Fibroblast of the conjunctiva (primary cell): ENCODE results near the gene SCAI.
"Not testable (repeated sequence)": the region's sequence is repeated elsewhere in the genome, so short reads cannot be mapped to it uniquely, and the experiment has no call there.

Experiments
- DNase-seq: peaks from one replicate; pipeline ENCODE4 v3.0.0-alpha.2; 2010; ENCODE audit warnings: low read depth

Gene SCAI

GRCh38 chr9:125106285-125106893, 36.9 kb downstream of the SCAI start:
- DNase-seq, result peak; percentile 14

GRCh38 chr9:125103770-125104460, 39.4 kb downstream of the SCAI start:
- no peak for DNase-seq

GRCh38 chr9:125103021-125103420, 40.3 kb downstream of the SCAI start:
- no peak for DNase-seq

DNA sequence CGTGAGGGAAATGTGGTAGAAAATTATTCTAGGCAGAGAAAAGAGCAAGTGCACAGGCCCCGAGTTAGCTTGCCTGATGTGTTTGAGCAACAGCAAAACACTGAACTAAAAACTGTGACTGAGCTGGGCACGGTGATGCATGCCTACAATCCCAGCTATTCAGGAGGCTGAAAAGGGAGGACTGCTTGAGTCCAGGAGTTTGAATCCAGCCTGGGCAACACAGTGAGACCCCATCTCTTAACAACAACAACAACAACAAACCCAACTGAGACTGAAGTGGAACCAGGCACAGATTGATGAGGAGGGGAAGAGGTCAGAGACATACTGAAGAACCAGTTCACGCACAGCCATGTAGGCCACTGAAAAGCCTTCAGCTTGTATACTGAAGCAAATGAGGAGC, 42.5 kb downstream of the SCAI start:
- DNase-seq, result no peak

DNA sequence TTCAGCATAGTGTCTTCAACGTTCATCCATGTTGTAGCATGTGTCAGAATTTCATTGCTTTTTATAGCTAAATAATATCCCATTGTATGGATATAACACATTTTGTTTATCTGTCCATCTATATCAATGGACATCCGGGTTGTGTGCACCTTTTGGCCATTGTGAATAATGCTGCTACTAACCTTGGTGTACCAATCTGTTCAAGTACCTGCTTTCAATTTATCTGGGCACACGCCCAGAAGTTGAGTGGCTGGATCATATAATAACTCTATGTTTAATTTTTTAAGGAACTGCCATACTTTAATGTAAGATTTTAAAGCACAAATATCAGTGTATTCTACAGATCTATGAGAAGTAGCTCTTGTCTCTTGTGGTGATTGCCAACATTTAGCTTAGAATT, 43.5 kb downstream of the SCAI start:
- no peak for DNase-seq

GRCh38 chr9:125095821-125096443, 47.4 kb downstream of the SCAI start:
- no peak for DNase-seq

DNA sequence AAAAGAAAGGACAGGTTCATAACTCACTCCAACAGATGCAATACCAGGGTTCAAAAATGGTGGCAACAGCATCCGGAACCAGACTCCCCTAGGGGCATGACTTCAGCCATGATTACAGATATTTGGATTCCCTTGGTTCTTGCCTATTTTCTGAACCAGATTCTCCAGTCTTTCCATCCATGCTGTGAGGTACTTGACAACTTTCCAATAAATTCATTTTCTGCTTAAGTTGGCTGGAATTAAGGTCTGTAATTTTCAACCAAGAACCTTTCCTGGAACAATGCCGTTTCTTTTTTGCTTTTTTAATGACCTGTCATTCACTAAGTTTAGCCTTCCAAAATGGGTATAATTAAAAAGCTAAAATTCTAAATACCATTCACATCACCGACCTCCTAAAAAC, 52.2 kb downstream of the SCAI start:
- no peak for DNase-seq

- no peak for DNase-seq
Observed at GRCh38 chr9:125089331-125089730, 54.0 kb downstream of the SCAI start.

- DNase-seq, result no peak
Observed at GRCh38 chr9:125088752-125089151, 54.6 kb downstream of the SCAI start.

- no peak for DNase-seq
Observed at GRCh38 chr9:125085703-125086477, 57.4 kb downstream of the SCAI start.

DNA sequence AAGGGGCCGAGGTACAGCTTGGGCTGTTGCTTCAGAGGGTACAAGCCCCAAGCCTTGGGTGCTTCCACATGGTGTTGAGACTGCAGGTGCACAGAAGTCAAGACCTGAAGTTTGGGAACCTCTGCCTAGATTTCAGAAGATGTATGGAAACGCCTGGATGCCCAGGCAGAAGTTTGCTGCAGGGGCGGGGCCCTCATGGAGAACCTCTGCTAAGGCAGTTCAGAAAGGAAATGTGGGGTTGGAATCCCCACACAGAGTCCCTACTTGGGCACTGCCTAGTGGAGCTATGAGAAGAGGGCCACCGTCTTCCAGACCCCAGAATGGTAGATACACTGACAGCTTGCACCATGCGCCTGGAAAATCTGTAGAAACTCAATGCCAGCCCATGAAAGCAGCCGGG, 61.1 kb downstream of the SCAI start:
- not testable (repeated sequence) for DNase-seq

GRCh38 chr9:125080797-125081196, 62.5 kb downstream of the SCAI start:
- not testable (repeated sequence) for DNase-seq

- no peak for DNase-seq
Observed at GRCh38 chr9:125079931-125080330, 63.4 kb downstream of the SCAI start.

DNA sequence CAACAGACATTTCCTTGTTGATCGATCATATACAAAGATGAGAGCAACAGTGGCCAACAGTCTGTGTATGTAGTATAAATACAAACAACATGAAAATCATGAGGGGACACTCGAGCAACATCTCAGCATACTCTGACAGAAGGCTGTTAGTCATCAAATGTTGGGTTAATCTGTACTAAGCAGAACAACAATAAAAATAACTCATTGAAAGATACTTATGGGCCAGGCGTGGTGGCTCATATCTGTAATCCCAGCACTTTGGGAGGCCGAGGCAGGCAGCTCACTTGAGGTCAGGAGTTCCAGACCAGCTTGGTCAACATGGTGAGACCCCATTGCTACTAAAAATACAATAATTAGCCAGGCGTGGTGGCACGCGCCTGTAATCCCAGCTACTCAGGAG, 67.3 kb downstream of the SCAI start:
- DNase-seq, result no peak

DNA sequence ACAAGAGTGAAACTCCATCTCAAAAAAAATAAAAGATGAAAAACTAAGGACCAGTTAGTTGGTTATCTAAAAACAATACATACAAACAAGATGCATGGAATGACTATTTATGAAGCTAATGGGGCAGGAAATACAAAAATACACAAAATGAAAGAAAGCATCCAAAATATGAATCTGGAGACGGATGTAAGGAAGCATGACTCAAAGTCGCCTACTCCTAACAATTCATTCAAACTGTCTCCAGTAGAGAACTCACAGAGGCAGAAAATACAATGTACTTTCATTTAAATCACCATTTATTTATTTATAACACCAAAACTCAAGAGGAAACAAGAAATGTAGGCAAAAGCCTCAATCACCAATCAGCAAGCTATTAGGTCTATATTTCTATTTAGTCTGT, 68.4 kb downstream of the SCAI start:
- DNase-seq, result no peak

DNA sequence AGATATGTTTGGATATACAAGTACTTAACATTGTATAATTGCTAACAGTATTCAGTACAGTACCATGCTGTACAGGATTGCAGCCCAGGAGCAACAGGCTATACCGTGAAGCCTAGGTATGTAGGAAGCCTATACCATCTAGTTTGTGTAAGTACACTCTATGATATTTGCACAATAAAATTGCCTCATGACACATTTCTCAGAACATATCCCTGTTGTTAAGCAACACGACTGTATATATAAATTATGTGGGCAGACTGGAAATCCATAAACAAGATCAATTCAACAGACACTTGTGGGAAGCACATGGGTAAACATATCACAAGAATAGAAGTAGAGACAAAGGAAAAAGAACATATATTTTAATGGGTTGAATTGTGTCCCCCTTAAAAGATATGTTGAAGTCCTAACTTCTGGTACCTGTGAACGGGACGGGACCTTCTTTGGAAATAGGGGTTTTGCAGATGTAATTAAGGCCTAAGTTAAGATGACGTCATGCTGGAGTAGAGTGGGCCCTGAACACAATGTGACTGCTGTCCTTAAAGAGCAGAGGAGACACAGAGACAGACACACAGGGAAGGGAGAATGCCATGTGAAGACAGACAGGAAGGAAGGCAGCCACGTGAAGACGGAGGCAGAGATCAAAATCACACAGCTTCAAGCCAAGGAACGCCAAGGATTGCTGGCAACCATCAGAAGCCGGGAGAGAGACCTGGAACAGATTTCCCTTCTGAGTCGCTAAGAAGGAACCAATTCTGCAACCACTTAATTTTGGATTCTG, 76.3 kb downstream of the SCAI start:
- no peak for DNase-seq

DNA sequence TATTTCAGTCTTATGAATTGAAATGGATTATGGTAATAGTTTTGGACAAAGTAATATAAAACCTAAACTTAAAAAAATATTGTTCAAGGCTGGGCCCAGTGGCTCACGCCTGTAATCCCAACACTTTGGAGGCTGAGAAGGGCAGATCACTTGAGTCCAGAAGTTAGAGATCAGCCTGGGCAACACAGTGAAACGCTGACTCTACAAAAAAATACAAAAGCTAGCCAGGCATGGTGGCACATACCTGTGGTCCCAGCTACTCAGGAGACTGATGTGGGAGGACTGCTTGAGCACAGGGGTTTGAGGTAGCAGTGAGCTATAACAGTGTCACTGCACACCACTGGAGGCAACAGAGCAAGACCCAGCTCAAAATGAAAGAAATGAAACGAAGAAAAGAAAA, 81.9 kb downstream of the SCAI start:
- DNase-seq, result no peak

GRCh38 chr9:125049212-125050049, 93.9 kb downstream of the SCAI start:
- DNase-seq, result no peak

- DNase-seq, result no peak
Observed at GRCh38 chr9:125043631-125044030, 99.7 kb downstream of the SCAI start.

DNA sequence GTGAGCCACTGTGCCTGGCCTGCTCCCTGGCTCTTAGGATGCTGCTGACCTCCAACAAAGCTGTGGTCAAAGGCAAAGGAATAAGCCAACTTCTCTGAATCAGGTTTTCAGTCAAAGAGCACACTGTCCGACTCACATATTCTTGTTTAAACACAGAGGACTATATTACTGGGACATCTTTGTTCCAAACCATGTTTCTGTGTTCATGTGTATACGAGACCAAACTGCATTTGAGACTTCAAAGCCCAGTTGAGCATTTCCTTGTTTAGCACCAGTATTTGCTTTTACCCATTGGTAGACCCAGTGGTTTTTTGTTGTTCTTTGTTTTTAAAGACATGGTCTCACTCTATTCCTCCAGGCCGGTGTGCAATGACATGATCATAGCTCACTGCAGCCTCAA, 100.2 kb downstream of the SCAI start:
- no peak for DNase-seq

- DNase-seq, result no peak
Observed at GRCh38 chr9:125038166-125038565, 105.2 kb downstream of the SCAI start.
